ENCODE results near the gene NGRN. TPM values are rescaled to one million over a fixed set of nuclear protein-coding genes. Genes with fewer than 3 reads are reported as not detected.

The NGRN gene
- total and polyA plus RNA-seq, 2 donors (not counting 1 experiment from before 2014, with no cell fraction given) = 23.1 to 45.5 TPM

- Histone ChIP-seq H3K9me3 (ENCODE audit: control extremely low read depth in 1 of 3, control insufficient read depth in 2 of 3, insufficient read depth in 1 of 3, low read length in 2 of 3) (peaks cover 0 to 5% (median 0%) of the 10 kb centered on the region in 3 donors), H3K79me2 (ENCODE audit: control insufficient read depth, insufficient read depth, low read length) (no peaks in the 10 kb centered on the region), H2AFZ (ENCODE audit: insufficient read depth, low read depth, low read length, poor library complexity, severe bottlenecking) (no peak overlapping the region), H4K20me1 (ENCODE audit: control insufficient read depth, insufficient read depth, low read length, poor library complexity, severe bottlenecking) (no peaks in the 10 kb centered on the region), H3K27me3 (replicated peaks in 1 of 4; ENCODE audit: control extremely low read depth in 1 of 4, control insufficient read depth in 3 of 4, insufficient read depth in 4 of 4, low read length in 3 of 4) (no peaks in the 10 kb centered on the region), H3K4me3 (ENCODE audit: control extremely low read depth in 1 of 5, extremely low read depth in 1 of 5, insufficient read depth in 1 of 5, low read depth in 2 of 5, low read length in 4 of 5) (no peak overlapping the region), H3K4me1 (ENCODE audit: control insufficient read depth in 2 of 2, insufficient read depth in 2 of 2, low read length in 2 of 2) (no peaks in the 10 kb centered on the region), H3K9ac (ENCODE audit: low read length) (no peak overlapping the region), H3K36me3 (replicated peaks in 1 of 2; ENCODE audit: control extremely low read depth in 1 of 2, control insufficient read depth in 1 of 2, extremely low read depth in 1 of 2, insufficient read depth in 2 of 2, low read length in 1 of 2) (no peaks in the 10 kb centered on the region), H3K4me2 (replicated peaks; ENCODE audit: low read depth, low read length, poor library complexity, severe bottlenecking) (no peak overlapping the region), H3K27ac (ENCODE audit: low read length in 2 of 2) (no peak overlapping the region)
- intact Hi-C loops (cut with micrococcal nuclease) = loop anchor here (5.0 kb wide), 1 partner anchor 56 kb away; the partner anchor contains the start of genes CIB1 and GDPGP1
- Mint-ChIP-seq H3K4me1 (peaks cover 7% of the 10 kb centered on the region), H3K9me3 (ENCODE audit: insufficient read depth) (no peaks in the 10 kb centered on the region), H3K27me3 (no peaks in the 10 kb centered on the region), H3K27ac (no peak overlapping the region), H3K4me3 (no peak overlapping the region)
- ATAC-seq (ENCODE audit: low read depth) (no peak), DNase-seq (no peak)
- TF ChIP-seq EZH2 (IDR thresholded peaks at IDR 0.05; ENCODE audit: borderline replicate concordance, insufficient read depth, low read depth, low read length, poor library complexity, severe bottlenecking) = no peak
- TF ChIP-seq, protein P1, sequence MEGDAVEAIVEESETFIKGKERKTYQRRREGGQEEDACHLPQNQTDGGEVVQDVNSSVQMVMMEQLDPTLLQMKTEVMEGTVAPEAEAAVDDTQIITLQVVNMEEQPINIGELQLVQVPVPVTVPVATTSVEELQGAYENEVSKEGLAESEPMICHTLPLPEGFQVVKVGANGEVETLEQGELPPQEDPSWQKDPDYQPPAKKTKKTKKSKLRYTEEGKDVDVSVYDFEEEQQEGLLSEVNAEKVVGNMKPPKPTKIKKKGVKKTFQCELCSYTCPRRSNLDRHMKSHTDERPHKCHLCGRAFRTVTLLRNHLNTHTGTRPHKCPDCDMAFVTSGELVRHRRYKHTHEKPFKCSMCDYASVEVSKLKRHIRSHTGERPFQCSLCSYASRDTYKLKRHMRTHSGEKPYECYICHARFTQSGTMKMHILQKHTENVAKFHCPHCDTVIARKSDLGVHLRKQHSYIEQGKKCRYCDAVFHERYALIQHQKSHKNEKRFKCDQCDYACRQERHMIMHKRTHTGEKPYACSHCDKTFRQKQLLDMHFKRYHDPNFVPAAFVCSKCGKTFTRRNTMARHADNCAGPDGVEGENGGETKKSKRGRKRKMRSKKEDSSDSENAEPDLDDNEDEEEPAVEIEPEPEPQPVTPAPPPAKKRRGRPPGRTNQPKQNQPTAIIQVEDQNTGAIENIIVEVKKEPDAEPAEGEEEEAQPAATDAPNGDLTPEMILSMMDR (IDR thresholded peaks at IDR 0.05) = no peak
- CTCF ChIA-PET = interaction anchor here (0.7 to 4.1 kb wide), 12 partner anchors 12 to 157 kb away, joined by 3 to 29 read pairs (median 6); partner anchors contain the start of genes CIB1 and NGRN
- POLR2A ChIA-PET = interaction anchor here (0.6 kb wide), 1 partner anchor 126 kb away, joined by 9 read pairs; no protein-coding TSS in a partner anchor
- 88% methylated on average over 2 of the region's 6 CpGs for WGBS (ENCODE audit: insufficient coverage)
Observed at GRCh38 chr15:90287946-90288345, 22.5 kb downstream of the NGRN start.

GRCh38 chr15:90291679-90292356, 26.3 kb downstream of the NGRN start:
- Mint-ChIP-seq H3K27ac (no peak overlapping the region), H3K9me3 (ENCODE audit: insufficient read depth) (no peaks in the 10 kb centered on the region), H3K27me3 (no peaks in the 10 kb centered on the region), H3K4me3 (no peak overlapping the region), H3K4me1 (peaks cover 9% of the 10 kb centered on the region)
- Histone ChIP-seq H3K79me2 (ENCODE audit: control insufficient read depth, insufficient read depth, low read length) (no peaks in the 10 kb centered on the region), H3K4me2 (replicated peaks; ENCODE audit: low read depth, low read length, poor library complexity, severe bottlenecking) (no peak overlapping the region), H3K9ac (ENCODE audit: low read length) (no peak overlapping the region), H3K4me3 (ENCODE audit: control extremely low read depth in 1 of 5, extremely low read depth in 1 of 5, insufficient read depth in 1 of 5, low read depth in 2 of 5, low read length in 4 of 5) (no peak overlapping the region), H2AFZ (ENCODE audit: insufficient read depth, low read depth, low read length, poor library complexity, severe bottlenecking) (no peak overlapping the region), H3K4me1 (ENCODE audit: control insufficient read depth in 2 of 2, insufficient read depth in 2 of 2, low read length in 2 of 2) (peaks cover 0 to 7% of the 10 kb centered on the region in 2 donors), H4K20me1 (ENCODE audit: control insufficient read depth, insufficient read depth, low read length, poor library complexity, severe bottlenecking) (no peaks in the 10 kb centered on the region), H3K9me3 (ENCODE audit: control extremely low read depth in 1 of 3, control insufficient read depth in 2 of 3, insufficient read depth in 1 of 3, low read length in 2 of 3) (peaks cover 0 to 5% (median 0%) of the 10 kb centered on the region in 3 donors), H3K27me3 (replicated peaks in 1 of 4; ENCODE audit: control extremely low read depth in 1 of 4, control insufficient read depth in 3 of 4, insufficient read depth in 4 of 4, low read length in 3 of 4) (no peaks in the 10 kb centered on the region), H3K27ac (ENCODE audit: low read length in 2 of 2) (no peak overlapping the region), H3K36me3 (replicated peaks in 1 of 2; ENCODE audit: control extremely low read depth in 1 of 2, control insufficient read depth in 1 of 2, extremely low read depth in 1 of 2, insufficient read depth in 2 of 2, low read length in 1 of 2) (no peaks in the 10 kb centered on the region)
- TF ChIP-seq, protein P1 (IDR thresholded peaks at IDR 0.05) = no peak
- TF ChIP-seq EZH2 (IDR thresholded peaks at IDR 0.05; ENCODE audit: borderline replicate concordance, insufficient read depth, low read depth, low read length, poor library complexity, severe bottlenecking) = no peak
- CTCF ChIA-PET = interaction anchor here (0.9 to 1.9 kb wide), 6 partner anchors 9 to 188 kb away, joined by 3 to 9 read pairs (median 4); partner anchors contain the start of gene SEMA4B
- ATAC-seq (ENCODE audit: low read depth) (no peak), DNase-seq (peak; percentile 35)
- POLR2A ChIA-PET = no interaction called here
- WGBS (ENCODE audit: insufficient coverage) = 65% methylated on average over 12 of the region's 16 CpGs
- intact Hi-C loops (cut with micrococcal nuclease) = no loop called here
